ENCODE results near the gene UBE2V1.
"Not testable (repeated sequence)": the region's sequence is repeated elsewhere in the genome, so short reads cannot be mapped to it uniquely, and the experiment has no call there.

DNA sequence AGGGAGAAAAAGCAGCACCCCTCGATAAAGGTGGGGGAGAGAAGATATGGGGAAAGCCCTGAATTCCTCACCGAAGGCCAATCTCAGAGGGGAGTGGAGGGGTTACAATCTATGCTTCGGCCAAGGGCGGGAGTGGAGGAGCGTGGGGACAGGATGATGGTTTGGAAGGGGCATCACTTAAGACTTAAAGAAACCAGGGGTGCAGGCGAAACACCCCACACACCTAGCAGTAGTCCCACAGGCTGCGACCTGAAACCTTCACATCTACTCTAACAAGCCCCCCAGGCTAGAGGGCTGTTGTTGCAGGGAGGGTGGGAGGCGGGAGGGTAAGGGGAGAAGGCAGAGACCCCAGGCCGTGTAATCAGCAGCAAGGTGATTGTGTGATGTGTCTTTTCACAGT is 30.9 kb downstream of the UBE2V1 start:
- TF ChIP-seq, protein P1, sequence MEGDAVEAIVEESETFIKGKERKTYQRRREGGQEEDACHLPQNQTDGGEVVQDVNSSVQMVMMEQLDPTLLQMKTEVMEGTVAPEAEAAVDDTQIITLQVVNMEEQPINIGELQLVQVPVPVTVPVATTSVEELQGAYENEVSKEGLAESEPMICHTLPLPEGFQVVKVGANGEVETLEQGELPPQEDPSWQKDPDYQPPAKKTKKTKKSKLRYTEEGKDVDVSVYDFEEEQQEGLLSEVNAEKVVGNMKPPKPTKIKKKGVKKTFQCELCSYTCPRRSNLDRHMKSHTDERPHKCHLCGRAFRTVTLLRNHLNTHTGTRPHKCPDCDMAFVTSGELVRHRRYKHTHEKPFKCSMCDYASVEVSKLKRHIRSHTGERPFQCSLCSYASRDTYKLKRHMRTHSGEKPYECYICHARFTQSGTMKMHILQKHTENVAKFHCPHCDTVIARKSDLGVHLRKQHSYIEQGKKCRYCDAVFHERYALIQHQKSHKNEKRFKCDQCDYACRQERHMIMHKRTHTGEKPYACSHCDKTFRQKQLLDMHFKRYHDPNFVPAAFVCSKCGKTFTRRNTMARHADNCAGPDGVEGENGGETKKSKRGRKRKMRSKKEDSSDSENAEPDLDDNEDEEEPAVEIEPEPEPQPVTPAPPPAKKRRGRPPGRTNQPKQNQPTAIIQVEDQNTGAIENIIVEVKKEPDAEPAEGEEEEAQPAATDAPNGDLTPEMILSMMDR (IDR thresholded peaks at IDR 0.05), result not testable (repeated sequence)
- TF ChIP-seq POLR2A, POLR2AphosphoS5 (IDR thresholded peaks at IDR 0.05): not testable (repeated sequence)

Measured in prostate gland (tissue), 2 donors.